Measurements from ENCODE around the gene BORCS5. TPM values are rescaled to one million over a fixed set of nuclear protein-coding genes. Genes with fewer than 3 reads are reported as not detected.

The BORCS5 gene
- total and polyA plus RNA-seq, 3 donors from 2014 or later: 20.3 to 46.3 (median 22.8) TPM

GRCh38 chr12:12364787-12365445, 8.0 kb downstream of the BORCS5 start:
- Histone ChIP-seq H3K36me3 (ENCODE audit: low read depth, missing control alignments) (no peaks in the 10 kb centered on the region), H3K4me1 (no peaks in the 10 kb centered on the region), H3K4me3 (no peak overlapping the region), H3K27me3 (no peaks in the 10 kb centered on the region), H3K27ac (no peak overlapping the region), H3K9me3 (no peaks in the 10 kb centered on the region)
- intact Hi-C loops (cut with DNase I; ENCODE audit: low total_unique reads): no loop called here
- DNase-seq: no peak
- TF ChIP-seq CTCF (IDR thresholded peaks at IDR 0.05) (no peak), POLR2A (IDR thresholded peaks at IDR 0.05) (no peak)
- 92% methylated on average over 4 of the region's 4 CpGs for WGBS, 2 donors

DNA sequence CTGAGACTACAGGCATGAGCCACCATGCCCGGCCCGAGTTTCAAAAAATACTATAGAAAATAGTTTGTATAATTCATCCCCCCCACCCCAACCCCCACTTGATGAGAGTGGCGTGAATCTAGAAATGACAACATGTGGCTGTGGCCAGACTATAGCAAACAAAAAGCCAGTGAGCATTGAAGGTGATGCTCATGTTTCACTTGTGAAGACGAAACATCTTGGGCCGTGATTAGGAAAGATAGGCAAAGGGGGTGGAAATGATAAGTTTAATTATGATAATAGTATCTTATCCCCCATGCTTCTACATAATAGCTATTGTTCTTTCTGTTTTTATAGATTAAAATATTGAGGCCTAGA, 8.5 kb downstream of the BORCS5 start:
- TF ChIP-seq CTCF (IDR thresholded peaks at IDR 0.05): no peak
- no peak for TF ChIP-seq POLR2A (IDR thresholded peaks at IDR 0.05)
- WGBS, 2 donors: 76 to 89% methylated on average over 5 of the region's 5 CpGs
- H3K27ac ChIP-seq: no peak overlapping the region
- no peak for DNase-seq
- no peak overlapping the region for H3K4me3 ChIP-seq
- intact Hi-C loops (cut with DNase I; ENCODE audit: low total_unique reads): no loop called here
- H3K36me3 ChIP-seq (ENCODE audit: low read depth, missing control alignments): no peaks in the 10 kb centered on the region
- no peaks in the 10 kb centered on the region for H3K27me3 ChIP-seq
- H3K4me1 ChIP-seq: no peaks in the 10 kb centered on the region
- no peaks in the 10 kb centered on the region for H3K9me3 ChIP-seq

GRCh38 chr12:12365931-12366431, 9.1 kb downstream of the BORCS5 start:
- Histone ChIP-seq H3K27me3 (no peaks in the 10 kb centered on the region), H3K36me3 (ENCODE audit: low read depth, missing control alignments) (no peaks in the 10 kb centered on the region), H3K4me1 (no peaks in the 10 kb centered on the region), H3K9me3 (no peaks in the 10 kb centered on the region), H3K27ac (no peak overlapping the region), H3K4me3 (no peak overlapping the region)
- TF ChIP-seq CTCF (IDR thresholded peaks at IDR 0.05) (no peak), POLR2A (IDR thresholded peaks at IDR 0.05) (no peak)
- DNase-seq: no peak
- WGBS, 2 donors: 59 to 72% methylated on average over 4 of the region's 4 CpGs
- intact Hi-C loops (cut with DNase I; ENCODE audit: low total_unique reads): no loop called here

DNA sequence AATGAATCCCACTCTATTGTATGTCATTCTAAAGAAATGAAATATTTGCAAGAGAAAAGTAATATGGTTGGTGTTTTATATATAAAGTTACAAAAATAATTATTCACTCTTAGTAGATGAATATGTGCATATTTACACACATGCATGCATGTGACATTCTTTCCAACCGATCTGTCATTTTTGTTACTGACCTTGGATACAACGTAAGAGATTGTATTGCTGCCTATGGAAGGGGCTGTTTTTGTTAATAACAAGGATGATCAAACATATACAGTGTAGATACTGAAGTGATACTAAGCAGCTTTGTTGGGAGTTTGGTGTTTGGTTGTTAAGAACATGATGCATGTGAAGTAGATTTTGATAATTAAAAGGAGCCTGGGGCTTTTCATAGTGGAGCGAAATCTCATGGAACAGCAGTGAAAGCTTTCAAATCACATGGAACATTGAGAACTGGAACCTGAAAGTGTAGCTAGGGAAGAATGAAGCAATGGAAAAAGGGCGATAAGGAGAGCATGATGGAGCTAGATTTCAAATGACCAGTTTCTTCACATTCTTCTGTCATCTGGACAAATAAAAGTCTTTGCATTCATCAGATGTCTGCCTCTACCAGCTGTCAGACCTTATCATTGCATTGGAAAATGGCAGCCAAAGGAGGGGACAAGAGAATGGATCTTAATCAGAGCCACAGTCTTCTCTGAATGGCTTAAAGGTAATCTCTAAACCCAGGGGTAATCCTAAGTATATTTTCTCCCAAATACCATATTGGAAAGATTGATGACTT, 10.0 kb downstream of the BORCS5 start:
- Histone ChIP-seq H3K27ac (no peak overlapping the region), H3K36me3 (ENCODE audit: low read depth, missing control alignments) (no peaks in the 10 kb centered on the region), H3K4me3 (no peak overlapping the region), H3K4me1 (no peaks in the 10 kb centered on the region), H3K27me3 (no peaks in the 10 kb centered on the region), H3K9me3 (no peaks in the 10 kb centered on the region)
- WGBS, 2 donors: 76 to 80% methylated on average over 4 of the region's 4 CpGs
- no peak for DNase-seq
- no peak for TF ChIP-seq CTCF (IDR thresholded peaks at IDR 0.05)
- TF ChIP-seq POLR2A (IDR thresholded peaks at IDR 0.05): no peak
- intact Hi-C loops (cut with DNase I; ENCODE audit: low total_unique reads): no loop called here

Data from testis (tissue), 3 donors.